Astrocyte of the cerebellum (primary cell): ENCODE measurements around the gene NUDT1.

Experiments
- DNase-seq: peaks from one replicate; pipeline ENCODE4 v3.0.0-alpha.2; 2011; ENCODE audit warnings: low read depth
- H3K4me3 ChIP-seq: 2 replicates; pipeline ENCODE4 v1.5.1; 2011; ENCODE audit warnings: mild to moderate bottlenecking, low read depth, low read length, moderate library complexity
- in situ Hi-C: cut with HindIII; loops from 2 replicates; pipeline ENCODE4 v1.10.0; 2017; ENCODE audit warnings: low sequenced_read_pairs
- TF ChIP-seq, protein P1 (sequence below): IDR thresholded peaks from 2 replicates; pipeline ENCODE4 v1.5.1; 2012; ENCODE audit warnings: low read length, low read depth, moderate library complexity, mild to moderate bottlenecking; ENCODE audit errors: missing control alignments

The NUDT1 gene

DNA sequence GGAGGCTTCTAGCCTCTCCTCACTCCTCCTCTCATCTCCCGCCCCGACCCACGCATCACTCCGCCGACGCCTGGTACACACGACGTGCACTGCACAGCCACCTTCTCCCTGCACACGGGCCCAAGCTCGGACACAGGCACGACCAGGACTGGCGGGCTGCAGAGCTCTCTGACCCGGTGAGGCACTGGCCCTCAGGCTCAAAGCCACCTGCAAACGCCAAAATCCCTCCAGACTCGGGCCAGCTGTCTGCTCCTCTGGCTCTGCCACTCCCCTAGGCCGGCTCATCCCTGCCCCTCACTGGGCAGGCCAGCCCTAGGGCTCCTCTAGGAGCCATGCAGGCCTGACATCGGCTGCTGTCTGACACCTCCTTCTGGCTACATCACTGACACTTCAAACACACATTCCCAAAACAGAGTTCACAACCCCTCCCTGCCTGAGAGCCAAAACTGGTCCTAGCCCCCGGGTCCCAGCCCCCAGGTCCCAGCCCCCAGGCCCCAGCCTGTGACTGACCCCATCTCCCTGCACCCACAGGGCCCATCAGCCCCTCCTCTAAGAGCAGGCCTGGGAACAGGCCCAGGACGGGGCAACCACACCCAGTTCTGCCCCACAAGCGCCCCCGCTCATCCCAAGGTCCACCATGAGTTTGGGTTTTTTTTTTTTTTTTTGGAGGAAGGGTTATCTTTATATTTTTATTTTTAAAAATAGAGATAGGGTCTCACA, 44.4 kb upstream of the NUDT1 start:
- no peak for DNase-seq
- no peak overlapping the region for H3K4me3 ChIP-seq
- TF ChIP-seq, protein P1, sequence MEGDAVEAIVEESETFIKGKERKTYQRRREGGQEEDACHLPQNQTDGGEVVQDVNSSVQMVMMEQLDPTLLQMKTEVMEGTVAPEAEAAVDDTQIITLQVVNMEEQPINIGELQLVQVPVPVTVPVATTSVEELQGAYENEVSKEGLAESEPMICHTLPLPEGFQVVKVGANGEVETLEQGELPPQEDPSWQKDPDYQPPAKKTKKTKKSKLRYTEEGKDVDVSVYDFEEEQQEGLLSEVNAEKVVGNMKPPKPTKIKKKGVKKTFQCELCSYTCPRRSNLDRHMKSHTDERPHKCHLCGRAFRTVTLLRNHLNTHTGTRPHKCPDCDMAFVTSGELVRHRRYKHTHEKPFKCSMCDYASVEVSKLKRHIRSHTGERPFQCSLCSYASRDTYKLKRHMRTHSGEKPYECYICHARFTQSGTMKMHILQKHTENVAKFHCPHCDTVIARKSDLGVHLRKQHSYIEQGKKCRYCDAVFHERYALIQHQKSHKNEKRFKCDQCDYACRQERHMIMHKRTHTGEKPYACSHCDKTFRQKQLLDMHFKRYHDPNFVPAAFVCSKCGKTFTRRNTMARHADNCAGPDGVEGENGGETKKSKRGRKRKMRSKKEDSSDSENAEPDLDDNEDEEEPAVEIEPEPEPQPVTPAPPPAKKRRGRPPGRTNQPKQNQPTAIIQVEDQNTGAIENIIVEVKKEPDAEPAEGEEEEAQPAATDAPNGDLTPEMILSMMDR: no peak
- in situ Hi-C loops: no loop called here

DNA sequence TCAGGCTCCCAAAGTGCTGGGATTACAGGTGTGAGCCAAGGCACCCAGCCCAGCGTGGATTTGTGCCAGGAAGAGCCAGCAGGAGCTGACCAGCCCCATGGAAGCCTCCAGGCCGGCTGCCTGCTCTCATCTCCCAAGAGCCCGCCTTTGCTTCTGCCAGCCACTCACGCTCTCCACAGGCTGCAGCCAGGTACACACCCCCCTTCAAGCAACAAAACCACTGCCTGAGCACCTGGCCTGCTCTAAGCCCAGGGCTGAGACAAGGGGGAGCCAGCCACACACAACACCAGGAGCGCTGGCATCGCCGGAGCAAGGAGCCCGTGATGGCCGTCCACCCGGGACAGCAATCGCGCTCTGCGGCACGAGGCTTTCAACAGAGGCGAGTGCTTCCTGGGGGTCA, 43.8 kb upstream of the NUDT1 start:
- in situ Hi-C loops: no loop called here
- DNase-seq: no peak
- H3K4me3 ChIP-seq: no peak overlapping the region
- TF ChIP-seq, protein P1: no peak

- no peak for DNase-seq
- TF ChIP-seq, protein P1: no peak
- H3K4me3 ChIP-seq: no peak overlapping the region
- in situ Hi-C loops: no loop called here
These were observed 43.3 kb upstream of the NUDT1 start for GRCh38 chr7:2198760-2199159.

- DNase-seq: no peak
- in situ Hi-C loops: no loop called here
- TF ChIP-seq, protein P1: no peak
- no peak overlapping the region for H3K4me3 ChIP-seq
These were observed 42.5 kb upstream of the NUDT1 start for GRCh38 chr7:2199528-2199927.

DNA sequence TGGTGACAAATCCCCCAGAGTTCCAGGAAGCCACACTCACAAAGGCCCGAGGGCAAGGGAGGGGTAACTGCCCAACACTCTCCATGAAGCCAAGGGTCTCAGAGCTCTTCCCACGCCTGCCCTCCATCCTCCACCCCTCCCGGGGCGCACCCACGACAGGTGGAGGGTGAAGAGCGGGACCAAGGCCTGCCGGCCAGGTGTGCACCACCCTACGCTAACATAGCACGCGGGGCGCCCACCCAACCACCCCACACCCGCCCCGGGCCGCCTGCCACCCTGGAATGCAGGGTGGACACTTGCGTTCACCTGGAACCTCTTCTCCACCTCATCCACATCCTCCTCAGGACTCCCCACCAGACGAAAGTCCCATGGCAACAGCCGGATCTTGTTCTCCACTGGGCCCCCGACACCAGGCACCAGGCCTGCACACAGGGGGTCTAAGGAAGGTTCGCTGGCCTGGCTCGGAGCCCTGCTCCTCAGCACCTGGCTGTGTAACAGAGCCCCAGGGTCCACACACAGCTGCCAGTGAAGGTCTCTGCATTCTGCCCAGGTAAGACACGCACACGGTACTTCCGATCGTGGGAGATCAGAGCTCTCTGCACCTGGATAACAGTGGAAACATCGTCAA, 42.0 kb upstream of the NUDT1 start:
- in situ Hi-C loops: loop anchor here (10.0 kb wide), 1 partner anchor 45 kb away; no protein-coding TSS in a partner anchor

GRCh38 chr7:2200584-2200980, 41.4 kb upstream of the NUDT1 start:
- no peak overlapping the region for H3K4me3 ChIP-seq
- TF ChIP-seq, protein P1: no peak
- DNase-seq: no peak
- in situ Hi-C loops: loop anchor here (10.0 kb wide), 1 partner anchor 46 kb away; no protein-coding TSS in a partner anchor

More for the DNA sequence above, 42.0 kb upstream of the NUDT1 start:
- TF ChIP-seq, protein P1: no peak
- no peak for DNase-seq
- H3K4me3 ChIP-seq: no peak overlapping the region
